ENCODE data around the gene KRT5.

KRT5 gene

GRCh38 chr12:52558781-52559445 is 38.7 kb upstream of the KRT5 start:
- ChIA-PET CTCF (no interaction called here), POLR2A (ENCODE audit: low non-redundant PET) (no interaction called here)

GRCh38 chr12:52557476-52557875 is 37.3 kb upstream of the KRT5 start:
- no peak for DNase-seq (ENCODE audit: low spot score)
- H3K27ac ChIP-seq = no peak overlapping the region
- POLR2A ChIA-PET (ENCODE audit: low non-redundant PET) = no interaction called here
- no peak for TF ChIP-seq CTCF (conservative IDR thresholded peaks at IDR 0.05; ENCODE audit: low read depth)
- CTCF ChIA-PET = interaction anchor here (0.6 kb wide), 1 partner anchor 146 kb away, joined by 4 read pairs; the partner anchor contains the start of gene KRT77

More at GRCh38 chr12:52558781-52559445, 38.7 kb upstream of the KRT5 start:
- no peak for TF ChIP-seq CTCF (conservative IDR thresholded peaks at IDR 0.05; ENCODE audit: low read depth)
- no peak overlapping the region for H3K27ac ChIP-seq
- no peak for DNase-seq (ENCODE audit: low spot score)

DNA sequence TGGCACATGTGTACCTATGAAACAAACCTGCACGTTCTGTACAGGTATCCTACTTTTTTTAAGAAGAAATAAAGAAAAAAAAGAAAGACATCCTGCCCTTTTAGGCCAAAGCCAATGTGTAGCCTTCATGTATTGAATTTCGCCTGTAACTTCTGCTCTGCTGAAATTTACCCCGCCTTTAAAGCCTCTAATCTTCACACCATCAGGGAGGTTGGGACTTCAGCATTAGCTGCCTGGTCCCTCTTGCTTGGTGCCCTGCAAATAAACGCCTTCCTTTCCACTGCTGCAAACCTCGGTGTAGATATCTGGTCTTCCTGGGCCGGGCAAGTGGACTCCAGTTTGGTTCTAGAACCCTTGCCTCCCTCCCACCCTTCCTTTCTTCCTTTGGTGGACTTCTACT is 35.4 kb upstream of the KRT5 start:
- no peak for TF ChIP-seq CTCF (conservative IDR thresholded peaks at IDR 0.05; ENCODE audit: low read depth)
- H3K27ac ChIP-seq = no peak overlapping the region
- no peak for DNase-seq (ENCODE audit: low spot score)
- CTCF ChIA-PET = interaction anchor here (0.7 kb wide), 1 partner anchor 160 kb away, joined by 3 read pairs; no protein-coding TSS in a partner anchor
- POLR2A ChIA-PET (ENCODE audit: low non-redundant PET) = no interaction called here

- no peak for DNase-seq (ENCODE audit: low spot score)
- CTCF ChIA-PET = interaction anchor here (0.7 kb wide), 1 partner anchor 166 kb away, joined by 3 read pairs; no protein-coding TSS in a partner anchor
- H3K27ac ChIP-seq = no peak within 1 kb of the TSS
- POLR2A ChIA-PET (ENCODE audit: low non-redundant PET) = no interaction called here
- TF ChIP-seq CTCF (conservative IDR thresholded peaks at IDR 0.05; ENCODE audit: low read depth) = no peak
These were observed 32.5 kb upstream of the KRT5 start, which contains the start of gene KRT71 for GRCh38 chr12:52552681-52553195. TSS of gene KRT71 (minus strand) at chr12:52553145. CDS start at chr12:52553077, 68 bp downstream.

DNA sequence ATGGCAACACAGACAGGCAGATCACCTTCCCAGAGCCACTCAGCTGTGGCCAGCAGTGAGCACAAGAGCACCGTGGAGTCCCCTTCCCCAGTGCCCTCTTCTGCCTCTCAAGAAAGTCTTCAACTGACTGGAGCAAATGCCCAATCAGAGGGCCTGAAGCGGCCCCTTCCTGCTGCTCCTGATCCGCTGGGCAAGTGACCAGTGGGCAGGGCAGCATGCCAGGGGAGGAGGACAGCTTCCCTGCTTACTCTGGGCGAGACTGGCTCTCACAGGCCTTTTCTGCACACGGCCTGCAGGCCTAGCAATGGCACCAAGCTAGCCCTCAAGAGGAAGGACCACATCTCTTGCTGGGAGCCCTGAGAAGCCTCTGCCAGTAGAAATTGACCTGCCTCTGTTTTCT is 31.9 kb upstream of the KRT5 start:
- CTCF ChIA-PET = no interaction called here
- POLR2A ChIA-PET (ENCODE audit: low non-redundant PET) = no interaction called here

More for the DNA sequence above, 31.9 kb upstream of the KRT5 start:
- H3K27ac ChIP-seq = no peak overlapping the region
- no peak for DNase-seq (ENCODE audit: low spot score)
- TF ChIP-seq CTCF (conservative IDR thresholded peaks at IDR 0.05; ENCODE audit: low read depth) = no peak

Measured in RWPE1 (cell line).